SIG-M5 (cell line): Measurements from ENCODE around the gene TTC39B.

Experiments
- DNase-seq: peaks from one replicate; lab custom pipeline; 2025; lab: John Stamatoyannopoulos, UW

The TTC39B gene

GRCh38 chr9:15304632-15305031, 2.4 kb downstream of the TTC39B start:
- DNase-seq = no peak

DNA sequence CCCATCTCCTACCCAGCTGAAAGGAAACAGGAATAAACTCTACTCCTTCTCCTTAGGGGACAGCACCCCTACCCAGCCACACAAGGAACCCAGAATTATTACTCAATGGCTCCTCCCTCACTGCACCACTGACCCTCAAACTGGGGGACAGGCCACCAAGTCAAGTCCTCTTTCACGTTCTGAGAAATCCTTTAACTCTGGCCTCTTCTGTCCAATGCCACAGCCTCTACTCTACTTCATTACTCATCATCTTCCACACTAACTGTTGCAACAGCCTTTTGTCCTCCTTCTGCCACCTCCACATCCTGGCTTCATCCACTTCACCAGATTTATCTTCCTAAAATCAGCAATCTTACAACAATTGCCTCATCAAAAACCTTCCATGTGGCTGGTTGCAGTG, 6.8 kb downstream of the TTC39B start:
- no peak for DNase-seq

DNA sequence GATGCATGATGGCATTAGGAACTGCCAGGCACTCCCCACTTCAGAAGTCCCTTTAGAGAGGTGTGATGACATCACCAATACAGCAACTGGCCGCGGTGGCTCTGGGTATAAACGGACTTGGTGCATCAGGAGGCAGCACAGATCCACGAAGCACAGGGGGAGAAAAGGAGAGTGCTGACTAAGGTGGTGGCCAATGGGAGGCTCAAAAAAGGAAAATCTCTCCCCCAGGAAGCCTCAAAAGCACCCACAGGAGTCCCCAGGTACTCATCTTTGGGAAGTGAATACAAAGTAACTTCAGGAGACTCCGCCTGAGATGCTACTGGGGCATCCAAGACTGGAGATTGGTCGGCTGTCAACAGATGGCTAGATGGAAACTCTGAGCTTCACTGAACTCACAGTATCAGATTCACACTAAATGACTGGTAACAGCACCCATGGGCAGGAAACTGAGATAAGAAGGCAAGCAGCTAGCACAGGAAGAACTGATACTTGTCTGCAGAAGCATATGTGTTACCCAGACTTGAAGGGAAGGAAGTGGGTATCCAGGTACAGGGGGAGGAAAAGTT, 7.6 kb downstream of the TTC39B start:
- DNase-seq = no peak

DNA sequence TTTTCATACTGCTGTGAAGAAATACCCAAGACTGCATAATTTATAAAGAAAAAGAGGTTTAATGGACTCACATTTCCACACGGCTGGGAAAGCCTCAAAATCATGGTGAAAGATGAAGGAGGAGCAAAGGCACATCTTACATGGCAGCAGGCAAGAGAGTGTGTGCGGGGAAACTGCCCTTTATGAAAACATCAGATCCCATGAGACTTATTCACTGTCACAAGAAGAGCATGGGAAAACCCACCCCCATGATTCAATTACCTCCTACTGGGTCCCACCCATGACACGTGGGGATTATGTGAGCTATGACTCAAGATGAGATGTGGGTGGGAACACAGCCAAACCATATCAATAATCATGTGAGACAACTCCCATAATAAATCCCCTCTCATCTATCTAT, 8.7 kb downstream of the TTC39B start:
- DNase-seq = no peak

- no peak for DNase-seq
Observed at GRCh38 chr9:15295761-15296405, 11.1 kb downstream of the TTC39B start.

- DNase-seq = no peak
Observed at GRCh38 chr9:15294604-15295003, 12.4 kb downstream of the TTC39B start.

GRCh38 chr9:15293804-15294316, 13.2 kb downstream of the TTC39B start:
- no peak for DNase-seq

GRCh38 chr9:15293084-15293483, 13.9 kb downstream of the TTC39B start:
- DNase-seq = no peak

DNA sequence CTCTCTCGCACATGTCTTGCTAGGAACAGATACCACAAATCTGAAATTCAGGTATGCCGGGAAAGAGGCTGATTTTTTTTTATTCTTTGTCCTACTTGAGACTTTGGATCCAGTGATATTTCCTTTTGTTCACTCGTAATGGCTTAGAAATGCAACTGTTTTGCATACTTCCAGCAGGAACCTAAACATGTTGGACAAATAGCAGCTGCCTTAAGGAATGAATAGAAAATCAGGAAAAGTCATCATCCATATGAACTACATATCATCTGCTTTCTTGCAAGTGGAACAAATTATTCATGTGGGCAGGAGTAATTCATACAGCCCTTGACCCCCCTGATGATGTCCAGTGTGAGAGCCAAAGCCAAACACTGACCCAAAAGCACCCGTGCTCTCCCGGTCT, 17.4 kb downstream of the TTC39B start:
- DNase-seq = no peak

DNA sequence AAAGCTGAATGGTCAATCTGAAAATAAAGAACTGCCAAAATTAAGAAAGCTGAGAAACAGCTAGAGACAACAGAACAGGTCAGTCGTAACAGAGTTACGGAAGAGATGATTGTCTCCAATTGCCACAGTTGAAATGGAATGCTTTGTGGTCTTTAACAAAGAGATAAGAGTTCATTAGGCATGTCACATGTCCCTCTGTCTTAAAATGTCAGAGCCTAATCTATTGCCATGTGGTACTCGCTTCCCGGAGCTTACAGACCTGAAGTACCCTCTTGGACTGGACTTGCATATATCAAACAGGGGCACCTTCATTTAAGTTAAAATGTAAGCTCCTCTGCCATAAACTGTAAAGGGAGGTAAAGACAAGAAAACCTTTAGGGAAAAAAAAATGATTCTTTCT, 19.7 kb downstream of the TTC39B start:
- no peak for DNase-seq

DNA sequence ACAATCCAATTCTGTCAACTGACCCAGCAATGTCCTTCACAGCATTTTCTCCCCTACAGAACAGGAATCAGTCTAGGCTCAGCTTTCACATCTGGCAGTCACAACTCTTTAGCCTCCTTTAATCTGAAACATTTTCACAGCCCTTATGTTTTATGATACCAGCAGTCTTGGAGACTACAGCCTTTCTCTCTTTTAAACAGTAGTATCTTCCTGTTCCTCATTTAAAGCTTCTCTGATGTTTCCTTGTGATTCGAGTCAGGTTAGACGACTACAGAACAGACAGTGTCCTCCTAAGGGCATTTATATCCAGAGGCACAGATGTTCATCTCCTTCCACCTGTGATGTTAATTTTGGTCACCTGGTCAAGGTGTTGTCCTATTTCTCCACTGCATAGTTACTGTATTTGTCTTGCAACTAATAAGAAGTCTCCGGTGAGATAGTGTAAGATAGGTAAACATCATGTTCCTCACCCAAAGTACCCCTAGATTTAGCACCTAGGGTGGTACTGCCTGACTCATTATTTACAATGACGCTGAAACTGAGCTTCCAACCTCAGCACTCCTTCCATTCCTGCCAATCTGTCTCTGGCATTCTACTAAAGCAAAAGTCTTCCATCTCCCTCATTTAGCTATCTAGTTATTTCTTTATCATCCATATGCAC, 20.7 kb downstream of the TTC39B start:
- no peak for DNase-seq

DNA sequence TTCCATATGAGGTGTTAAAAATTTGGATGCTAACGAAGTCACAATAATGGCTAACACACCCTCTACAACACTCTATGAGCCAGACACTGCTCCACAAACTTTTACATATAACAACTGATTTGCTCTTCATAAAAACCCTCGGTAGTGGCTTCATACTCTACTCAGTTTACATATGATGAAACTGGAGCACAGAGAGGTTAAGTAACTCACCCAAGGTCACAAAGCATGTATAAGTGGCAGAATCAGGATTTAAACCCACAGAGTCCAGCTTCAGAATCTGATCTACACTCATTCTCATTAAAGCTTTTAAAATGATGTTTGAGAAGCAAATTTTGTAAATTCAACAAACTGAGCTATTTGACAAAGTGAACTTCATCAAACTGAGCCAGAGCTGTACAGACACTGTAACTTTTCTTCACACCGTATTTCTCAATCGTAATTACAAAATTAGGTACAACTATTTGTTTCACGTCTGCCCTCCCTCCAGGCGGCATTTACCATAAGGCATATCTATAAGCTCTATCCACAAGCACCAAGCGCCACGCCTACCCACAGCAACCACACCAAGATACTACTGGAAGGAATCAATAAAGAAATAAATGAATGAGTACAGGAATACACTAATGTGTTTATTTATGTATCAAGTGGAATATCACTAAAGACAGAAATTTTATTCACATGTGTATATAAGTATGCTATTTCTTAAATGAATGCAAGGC, 24.3 kb downstream of the TTC39B start:
- no peak for DNase-seq

DNA sequence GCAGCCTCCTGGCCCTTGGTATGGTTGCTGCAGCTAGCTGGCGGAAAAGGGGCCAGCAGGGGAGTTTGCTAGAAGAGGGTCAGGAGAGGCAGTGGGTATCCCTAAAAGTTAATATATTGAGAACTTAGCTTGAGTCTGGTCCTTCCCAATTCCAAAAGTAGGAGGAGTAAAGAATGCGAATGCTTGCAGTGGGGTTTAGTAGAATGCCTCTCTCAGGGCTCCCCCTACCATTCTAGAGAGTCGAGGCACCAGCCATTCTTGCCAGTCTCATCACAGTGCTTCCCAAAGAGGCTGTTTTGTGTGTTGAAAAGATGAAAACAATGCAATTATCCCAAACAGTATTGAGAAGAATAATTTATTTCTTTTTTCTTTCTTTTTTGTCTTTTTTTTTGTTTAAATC, 26.4 kb downstream of the TTC39B start:
- no peak for DNase-seq

DNA sequence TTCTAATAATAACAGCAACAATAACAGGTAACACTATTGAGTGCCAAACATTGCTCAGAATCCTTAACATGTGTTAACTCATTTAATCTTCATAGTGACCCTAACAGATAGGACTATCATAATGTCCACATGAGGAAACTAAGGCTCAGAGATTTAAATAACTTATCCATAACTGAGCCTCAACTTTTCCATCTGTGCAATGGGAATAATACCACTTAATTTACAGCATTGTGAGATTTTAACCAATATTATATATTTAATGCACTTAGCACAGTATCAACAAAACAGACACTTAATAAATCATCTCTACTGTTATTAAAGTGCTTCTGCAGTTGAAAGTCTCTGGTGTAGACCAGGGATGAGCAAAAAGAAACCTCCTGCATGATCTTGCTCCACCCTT, 28.2 kb downstream of the TTC39B start:
- DNase-seq = no peak

GRCh38 chr9:15278091-15278687, 28.8 kb downstream of the TTC39B start:
- no peak for DNase-seq

GRCh38 chr9:15277400-15278090, 29.5 kb downstream of the TTC39B start:
- no peak for DNase-seq

- no peak for DNase-seq
Observed at GRCh38 chr9:15276328-15276938, 30.6 kb downstream of the TTC39B start.

DNA sequence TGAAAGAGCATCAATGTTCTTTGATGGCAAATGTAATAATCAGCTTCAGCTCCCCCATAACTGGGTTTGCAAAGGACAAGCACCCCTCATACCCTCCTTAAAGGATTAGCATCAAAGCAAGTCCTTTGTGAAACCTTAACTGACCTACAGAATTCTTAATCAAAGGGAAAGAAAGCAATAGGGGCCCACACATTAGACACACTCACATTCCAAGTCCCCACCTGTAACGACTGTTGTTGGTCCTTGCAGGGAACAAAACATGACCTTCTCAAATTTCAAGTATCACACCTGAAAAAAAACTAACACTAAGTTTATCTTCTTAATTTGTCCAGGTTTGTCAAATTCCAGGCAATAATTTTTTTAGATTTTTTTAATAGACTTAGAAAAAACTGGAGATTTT, 32.6 kb downstream of the TTC39B start:
- no peak for DNase-seq

DNA sequence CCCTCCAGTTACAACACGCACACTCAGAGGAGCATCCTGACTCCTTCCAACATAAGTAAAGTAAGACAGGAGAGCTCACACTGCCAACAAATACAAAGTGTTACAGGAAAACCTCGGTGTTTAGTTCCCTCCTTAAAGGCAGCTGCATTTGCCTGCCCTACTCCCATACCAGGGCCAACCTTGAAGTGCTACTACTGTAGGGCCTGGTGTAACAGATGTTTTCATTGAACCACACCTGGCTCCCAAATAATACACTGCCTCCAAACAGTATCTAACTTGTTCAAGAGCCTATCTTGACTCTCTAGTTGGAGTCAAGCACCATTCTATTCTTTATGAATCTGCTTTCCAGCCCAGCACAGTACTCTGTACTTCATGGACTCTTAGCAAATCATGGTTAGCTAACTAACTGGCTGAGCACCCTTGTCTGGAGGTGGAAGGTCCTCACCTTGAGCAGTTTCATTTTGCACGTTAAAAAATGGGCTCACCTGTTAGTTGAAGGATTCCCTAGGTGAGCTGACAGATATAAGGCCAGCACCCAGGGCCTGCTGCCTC, 34.6 kb downstream of the TTC39B start:
- no peak for DNase-seq

DNA sequence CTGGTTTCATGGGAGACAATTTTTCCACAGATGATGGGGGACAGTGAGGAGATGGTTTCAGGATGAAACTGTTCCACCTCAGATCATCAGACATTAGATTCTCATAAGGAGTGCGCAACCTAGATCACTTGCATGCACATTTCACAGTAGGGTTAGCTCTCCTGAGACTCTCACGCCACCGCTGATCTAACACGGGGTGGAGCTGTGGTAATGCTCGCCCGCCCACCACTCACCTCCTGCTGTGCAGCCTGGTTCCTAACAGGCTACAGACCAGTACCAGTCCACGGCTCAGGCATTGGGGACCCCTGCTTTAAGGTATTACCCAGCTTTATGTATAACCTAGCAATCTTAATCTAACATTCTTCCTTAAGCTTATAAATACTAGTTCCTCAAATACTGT, 35.6 kb downstream of the TTC39B start:
- DNase-seq = no peak

DNA sequence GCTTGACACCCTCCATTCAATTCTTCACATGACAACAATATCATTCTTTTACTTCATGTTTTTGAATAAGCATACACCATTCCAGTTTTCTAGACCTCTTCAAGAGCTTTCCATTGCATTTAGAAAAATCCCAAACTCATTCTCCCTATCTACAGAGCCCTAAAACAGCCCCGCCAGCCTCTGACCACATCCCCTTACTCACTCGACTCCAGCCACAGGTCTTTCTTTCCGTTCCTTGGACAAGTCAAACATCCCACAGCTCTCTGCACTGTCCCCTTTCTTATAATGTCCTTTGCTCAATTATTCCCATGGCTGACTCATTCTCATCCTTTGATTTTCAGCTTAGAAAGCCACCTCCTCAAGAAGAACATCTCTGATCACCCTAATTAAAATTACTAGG, 38.2 kb downstream of the TTC39B start:
- DNase-seq = no peak
